Loucy (cell line): ENCODE data around the gene FGFR4.

Experiments used
- CTCF ChIP-seq: fragments of 200-600 bp; sonication (generic); conservative IDR thresholded peaks from 2 replicates; pipeline ENCODE4 v1.5.1; 2014; ENCODE audit warnings: mild to moderate bottlenecking, antibody characterized with exemption, low read length
- EZH2phosphoT487 ChIP-seq: fragments of 200-600 bp; IDR thresholded peaks from 2 replicates; pipeline ENCODE4 v1.6.1; 2018; ENCODE audit warnings: antibody characterized with exemption, mild to moderate bottlenecking, moderate library complexity, borderline replicate concordance

GRCh38 chr5:177049285-177049684 is 37.4 kb upstream of the FGFR4 start:
- TF ChIP-seq CTCF (no peak), EZH2phosphoT487 (no peak)
